Measurements from ENCODE around the gene DAPK1.

Gene DAPK1

DNA sequence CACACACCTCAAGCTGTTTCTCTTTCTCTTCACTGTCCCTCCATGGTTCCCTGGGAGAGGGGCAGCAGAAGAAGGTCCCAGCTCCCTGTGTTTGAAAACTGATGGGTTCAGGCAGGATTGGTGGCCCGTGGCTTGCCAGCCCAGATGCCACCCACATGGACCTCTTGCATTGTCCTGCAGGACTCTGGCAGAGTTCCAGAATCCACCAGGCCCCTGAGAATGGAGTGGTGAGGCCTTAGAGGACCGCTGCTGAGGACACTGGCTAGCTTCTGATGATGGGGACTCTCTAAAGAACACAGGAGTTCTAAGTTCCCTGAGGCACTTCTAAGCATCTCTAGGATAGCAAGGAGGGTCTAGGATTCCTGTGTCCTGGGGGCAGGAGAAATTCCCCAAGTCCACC is 253.1 kb downstream of the DAPK1 start:
- H3K9ac ChIP-seq (ENCODE audit: low read length) = no peak overlapping the region
- H3K27ac ChIP-seq (ENCODE audit: low read length) = no peak overlapping the region
- peaks cover 14% of the 10 kb centered on the region for H3K4me1 ChIP-seq (ENCODE audit: control insufficient read depth, low read depth, low read length)
- no peaks in the 10 kb centered on the region for H3K9me3 ChIP-seq (ENCODE audit: control insufficient read depth, low read depth, low read length)
- H3K36me3 ChIP-seq (ENCODE audit: control insufficient read depth, low read depth, low read length) = no peaks in the 10 kb centered on the region
- H3K4me3 ChIP-seq (ENCODE audit: low read length) = no peak overlapping the region
- H3K27me3 ChIP-seq (ENCODE audit: control insufficient read depth, insufficient read depth, low read length) = no peaks in the 10 kb centered on the region

GRCh38 chr9:87751423-87751822 is 253.8 kb downstream of the DAPK1 start:
- H3K9ac ChIP-seq (ENCODE audit: low read length) = no peak overlapping the region
- no peaks in the 10 kb centered on the region for H3K9me3 ChIP-seq (ENCODE audit: control insufficient read depth, low read depth, low read length)
- H3K27me3 ChIP-seq (ENCODE audit: control insufficient read depth, insufficient read depth, low read length) = no peaks in the 10 kb centered on the region
- no peaks in the 10 kb centered on the region for H3K36me3 ChIP-seq (ENCODE audit: control insufficient read depth, low read depth, low read length)
- H3K4me1 ChIP-seq (ENCODE audit: control insufficient read depth, low read depth, low read length) = peaks cover 14% of the 10 kb centered on the region
- no peak overlapping the region for H3K27ac ChIP-seq (ENCODE audit: low read length)
- no peak overlapping the region for H3K4me3 ChIP-seq (ENCODE audit: low read length)

DNA sequence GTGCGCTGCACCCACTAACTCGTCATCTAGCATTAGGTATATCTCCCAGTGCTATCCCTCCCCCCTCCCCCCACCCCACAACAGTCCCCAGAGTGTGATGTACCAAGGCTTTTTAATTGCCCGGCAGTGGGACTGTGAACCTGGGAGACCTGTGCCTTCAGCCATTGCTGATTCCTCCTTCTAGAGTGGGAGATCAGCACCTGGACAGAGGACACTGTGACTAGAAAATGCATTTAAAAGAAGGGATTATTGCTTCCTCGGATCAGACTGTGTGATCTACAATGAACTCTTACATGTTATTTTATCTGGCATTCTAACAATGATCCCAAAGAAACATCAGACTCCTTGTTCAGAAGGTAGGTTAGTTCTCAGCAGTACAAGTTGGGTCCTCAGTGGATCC is 254.2 kb downstream of the DAPK1 start:
- Histone ChIP-seq H3K4me3 (ENCODE audit: low read length) (no peak overlapping the region), H3K27me3 (ENCODE audit: control insufficient read depth, insufficient read depth, low read length) (no peaks in the 10 kb centered on the region), H3K9me3 (ENCODE audit: control insufficient read depth, low read depth, low read length) (no peaks in the 10 kb centered on the region), H3K27ac (ENCODE audit: low read length) (no peak overlapping the region), H3K9ac (ENCODE audit: low read length) (no peak overlapping the region), H3K4me1 (ENCODE audit: control insufficient read depth, low read depth, low read length) (peaks cover 14% of the 10 kb centered on the region), H3K36me3 (ENCODE audit: control insufficient read depth, low read depth, low read length) (no peaks in the 10 kb centered on the region)

GRCh38 chr9:87753313-87753712 is 255.6 kb downstream of the DAPK1 start:
- Histone ChIP-seq H3K27me3 (ENCODE audit: control insufficient read depth, insufficient read depth, low read length) (no peaks in the 10 kb centered on the region), H3K9ac (ENCODE audit: low read length) (no peak overlapping the region), H3K27ac (ENCODE audit: low read length) (no peak overlapping the region), H3K36me3 (ENCODE audit: control insufficient read depth, low read depth, low read length) (no peaks in the 10 kb centered on the region), H3K4me3 (ENCODE audit: low read length) (no peak overlapping the region), H3K9me3 (ENCODE audit: control insufficient read depth, low read depth, low read length) (no peaks in the 10 kb centered on the region), H3K4me1 (ENCODE audit: control insufficient read depth, low read depth, low read length) (peaks cover 3% of the 10 kb centered on the region)
